ENCODE data around the gene TSPEAR.

Gene TSPEAR

DNA sequence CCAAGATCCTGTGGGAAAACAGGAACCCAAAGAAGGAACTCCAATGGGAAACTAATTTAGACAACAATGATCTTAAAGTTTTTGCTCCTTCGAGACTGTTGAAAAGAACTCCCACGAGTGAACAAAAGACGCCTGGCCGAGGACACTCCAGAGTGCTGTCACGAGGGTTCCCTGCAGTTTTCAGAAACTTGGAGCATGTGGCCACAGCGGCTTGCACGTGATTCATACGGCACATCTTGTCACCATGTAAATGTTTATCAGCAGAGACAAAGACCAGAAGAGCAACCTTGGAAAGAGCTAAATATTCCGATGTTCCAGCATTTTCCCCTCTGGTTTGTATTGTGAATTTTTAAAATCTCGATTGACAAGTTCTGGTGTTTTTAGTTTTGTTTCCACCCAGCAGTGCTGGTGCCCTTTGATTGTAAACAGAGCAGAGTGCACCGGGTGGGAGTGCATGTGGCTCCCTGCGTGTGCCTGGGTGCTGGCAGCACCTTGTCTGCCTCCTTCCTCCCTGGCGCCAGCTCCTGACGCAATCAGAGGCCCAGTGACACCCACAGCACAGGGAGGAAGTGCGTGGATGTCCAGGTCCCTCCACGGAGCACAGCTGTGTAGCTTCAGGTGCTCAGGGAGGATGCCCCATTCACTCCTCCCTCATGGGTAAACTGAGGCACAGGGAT lies 233.1 kb downstream of the TSPEAR start:
- no peak for DNase-seq

GRCh38 chr21:44477712-44478111 lies 233.7 kb downstream of the TSPEAR start:
- no peak for DNase-seq

DNA sequence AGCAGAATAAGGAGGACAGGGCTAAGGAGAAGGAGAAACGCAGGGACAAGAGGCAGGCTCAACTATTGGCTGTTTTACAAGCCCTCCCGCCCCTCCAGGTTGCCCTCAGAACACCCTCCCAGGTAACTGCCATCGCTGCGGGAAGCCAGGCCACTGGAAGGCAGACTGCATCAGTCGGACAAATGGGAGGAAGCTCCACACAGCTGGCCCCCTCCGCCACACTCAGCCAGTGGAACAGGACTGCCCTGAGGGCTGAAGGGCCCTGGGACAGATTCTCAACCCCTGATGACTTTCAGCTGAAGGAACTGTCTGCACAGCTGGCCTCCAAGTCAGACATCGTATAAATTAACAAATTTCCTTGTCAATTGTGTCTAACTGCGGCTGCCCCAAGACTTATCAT lies 234.2 kb downstream of the TSPEAR start:
- DNase-seq, result no peak

GRCh38 chr21:44475266-44475845 lies 236.0 kb downstream of the TSPEAR start:
- no peak for DNase-seq

DNA sequence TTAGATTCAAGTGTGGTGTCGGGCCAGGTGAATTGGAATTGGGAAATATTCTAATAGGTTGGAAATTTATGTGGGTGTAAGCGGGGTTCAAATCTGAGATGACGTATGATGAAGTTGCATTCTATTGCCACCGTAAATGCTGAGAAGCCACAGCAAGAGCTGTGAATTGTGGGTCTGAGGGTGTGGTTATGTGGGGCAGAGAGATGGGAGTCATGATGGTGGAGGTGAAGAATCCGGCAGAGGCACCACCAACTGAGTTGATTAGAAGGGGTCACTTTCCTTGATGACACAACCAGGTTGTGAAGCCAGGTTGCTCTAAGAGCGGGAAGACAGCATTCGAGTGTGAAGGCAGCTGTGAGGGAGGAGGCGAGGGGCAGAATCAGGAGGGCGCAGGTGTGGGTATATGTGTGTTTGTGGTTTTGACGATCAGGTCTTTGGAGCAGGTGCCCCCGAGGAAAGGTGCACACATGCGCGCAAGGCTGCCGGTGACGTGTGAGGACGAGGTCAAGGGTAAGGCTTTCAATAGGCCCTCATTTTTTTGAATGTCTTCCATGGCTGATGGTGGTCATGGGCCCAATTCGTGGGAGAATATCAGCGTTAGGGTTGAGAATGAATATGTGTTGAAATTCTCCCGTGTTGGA lies 237.3 kb downstream of the TSPEAR start:
- DNase-seq, result no peak

- DNase-seq, result no peak
These were observed 239.4 kb downstream of the TSPEAR start for GRCh38 chr21:44471996-44472395.

DNA sequence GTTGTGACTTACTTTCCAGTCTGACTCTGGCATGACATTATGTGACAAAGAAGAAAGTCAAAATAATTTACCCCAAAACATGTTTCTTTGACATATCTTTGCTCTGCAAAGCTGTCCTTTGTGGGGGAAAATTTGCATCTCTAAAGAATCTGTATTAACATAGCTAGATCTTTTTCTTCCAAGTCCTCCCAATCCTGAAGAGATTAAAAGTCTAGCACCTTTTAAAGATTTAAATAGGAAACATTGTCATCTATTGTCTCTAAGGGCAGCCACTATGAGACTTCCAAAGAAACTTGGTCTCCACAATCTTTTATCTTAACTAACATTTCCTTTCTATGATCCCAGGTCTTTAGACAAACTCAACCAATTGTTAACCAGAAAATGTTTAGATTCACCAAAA lies 240.0 kb downstream of the TSPEAR start:
- DNase-seq, result no peak

GRCh38 chr21:44467859-44468195 lies 243.5 kb downstream of the TSPEAR start:
- no peak for DNase-seq

- DNase-seq, result no peak
These were observed 244.1 kb downstream of the TSPEAR start for GRCh38 chr21:44466996-44467858.

- DNase-seq, result no peak
These were observed 244.9 kb downstream of the TSPEAR start for GRCh38 chr21:44466351-44466954.

GRCh38 chr21:44464351-44464750 lies 247.0 kb downstream of the TSPEAR start:
- no peak for DNase-seq

GRCh38 chr21:44463724-44464123 lies 247.6 kb downstream of the TSPEAR start:
- peak; percentile 25 for DNase-seq

- DNase-seq, result no peak
These were observed 248.6 kb downstream of the TSPEAR start for GRCh38 chr21:44462834-44463200.

DNA sequence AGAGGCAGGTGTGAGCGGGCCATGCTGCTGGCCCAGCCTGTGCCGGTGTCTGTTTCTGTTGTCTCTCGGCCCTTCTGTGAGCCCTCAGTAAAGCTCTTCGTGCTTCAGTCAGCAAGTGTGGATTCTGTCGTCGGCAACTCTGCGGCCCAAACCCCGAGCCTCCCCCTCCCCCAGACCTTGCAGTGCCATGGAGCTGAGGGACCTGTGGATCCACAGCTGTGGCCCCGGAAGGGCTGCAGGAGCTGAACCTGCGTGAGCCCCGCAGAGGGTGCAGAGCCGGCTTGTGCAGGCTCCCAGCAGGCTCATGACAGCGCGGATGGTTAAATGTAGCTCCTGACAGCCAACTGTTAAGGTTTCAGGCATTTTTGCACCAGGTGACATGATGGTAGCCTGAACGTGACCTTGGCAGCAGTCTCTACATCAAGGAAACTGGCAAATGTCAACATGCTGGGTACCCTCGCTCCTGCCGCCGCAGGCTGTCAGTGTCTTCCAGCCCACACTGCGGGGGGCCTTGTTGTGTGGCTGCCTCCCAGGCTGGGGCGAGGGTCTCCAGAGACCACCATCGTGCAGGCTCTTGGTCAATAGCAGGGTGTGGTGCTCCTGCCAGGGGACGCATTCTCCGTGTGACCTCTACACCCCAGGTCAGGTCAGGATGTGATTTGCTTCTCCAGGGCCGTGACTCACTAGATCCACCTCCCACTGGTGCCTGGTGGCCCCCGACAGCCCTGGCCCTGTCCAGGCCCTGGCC lies 249.1 kb downstream of the TSPEAR start:
- DNase-seq, result no peak

DNA sequence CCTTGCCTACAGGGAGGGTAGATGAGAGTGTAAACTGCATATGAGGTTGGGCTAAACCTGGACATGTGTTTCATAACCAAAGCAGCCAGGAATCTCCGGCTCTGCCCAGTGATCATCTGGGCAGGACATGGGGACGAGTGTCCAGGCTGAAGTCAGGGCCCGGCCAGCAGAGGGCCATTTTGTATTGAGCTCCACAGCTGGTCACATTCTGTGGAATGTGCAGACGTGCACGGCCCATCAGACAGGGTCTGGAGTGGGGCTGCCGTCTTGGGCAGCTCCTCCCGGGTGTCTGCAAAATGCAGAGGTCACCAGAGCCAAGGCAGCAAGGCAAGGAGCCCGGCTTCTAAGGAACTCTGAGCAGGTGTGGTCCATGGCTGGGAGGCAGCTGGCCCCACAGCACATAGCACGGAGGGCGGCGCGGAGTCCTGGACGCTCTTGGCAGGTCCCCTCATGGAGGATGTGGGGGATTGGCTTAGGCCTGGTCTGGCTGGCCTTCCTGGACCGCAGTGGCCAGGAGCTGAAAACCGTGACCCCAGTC lies 249.8 kb downstream of the TSPEAR start:
- DNase-seq, result peak; percentile 44

DNA sequence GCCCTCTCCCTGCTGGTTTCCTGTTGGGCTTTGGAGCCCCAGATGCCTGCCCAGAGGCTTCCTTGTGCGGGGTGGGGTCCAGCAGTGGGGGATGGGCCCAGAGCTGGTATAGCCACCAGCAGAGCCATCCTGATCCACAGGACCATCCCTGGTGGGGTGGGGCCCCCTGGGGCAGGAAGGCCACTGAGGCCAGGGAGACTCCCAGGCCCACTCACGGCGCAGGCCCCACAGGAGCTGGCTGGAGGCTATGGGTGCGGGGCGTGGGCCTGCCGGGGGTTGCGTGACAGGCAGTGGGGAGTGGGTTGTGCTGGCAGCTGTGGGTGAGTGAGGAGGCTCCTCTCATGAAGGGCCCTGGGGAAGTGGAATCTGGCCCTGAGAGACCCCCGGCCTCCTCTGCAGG lies 250.4 kb downstream of the TSPEAR start:
- no peak for DNase-seq

DNA sequence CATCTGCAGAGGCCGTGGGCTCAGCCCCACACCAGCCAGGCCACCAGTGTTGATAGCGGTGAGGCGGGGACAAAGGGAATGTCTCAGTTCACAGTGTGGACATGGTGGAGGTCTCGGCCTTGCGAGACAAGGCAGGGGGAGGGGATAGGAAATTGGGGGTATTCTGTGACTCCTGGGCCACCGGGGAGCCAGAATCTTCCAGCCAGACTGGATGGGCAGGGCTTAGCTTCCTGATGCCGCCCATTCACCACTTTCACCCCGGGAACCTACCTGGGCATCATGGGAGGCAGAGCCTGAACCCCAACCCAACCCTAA lies 251.0 kb downstream of the TSPEAR start:
- no peak for DNase-seq

- no peak for DNase-seq
These were observed 251.5 kb downstream of the TSPEAR start for GRCh38 chr21:44459712-44460440.

- no peak for DNase-seq
These were observed 252.2 kb downstream of the TSPEAR start for GRCh38 chr21:44458971-44459711.

DNA sequence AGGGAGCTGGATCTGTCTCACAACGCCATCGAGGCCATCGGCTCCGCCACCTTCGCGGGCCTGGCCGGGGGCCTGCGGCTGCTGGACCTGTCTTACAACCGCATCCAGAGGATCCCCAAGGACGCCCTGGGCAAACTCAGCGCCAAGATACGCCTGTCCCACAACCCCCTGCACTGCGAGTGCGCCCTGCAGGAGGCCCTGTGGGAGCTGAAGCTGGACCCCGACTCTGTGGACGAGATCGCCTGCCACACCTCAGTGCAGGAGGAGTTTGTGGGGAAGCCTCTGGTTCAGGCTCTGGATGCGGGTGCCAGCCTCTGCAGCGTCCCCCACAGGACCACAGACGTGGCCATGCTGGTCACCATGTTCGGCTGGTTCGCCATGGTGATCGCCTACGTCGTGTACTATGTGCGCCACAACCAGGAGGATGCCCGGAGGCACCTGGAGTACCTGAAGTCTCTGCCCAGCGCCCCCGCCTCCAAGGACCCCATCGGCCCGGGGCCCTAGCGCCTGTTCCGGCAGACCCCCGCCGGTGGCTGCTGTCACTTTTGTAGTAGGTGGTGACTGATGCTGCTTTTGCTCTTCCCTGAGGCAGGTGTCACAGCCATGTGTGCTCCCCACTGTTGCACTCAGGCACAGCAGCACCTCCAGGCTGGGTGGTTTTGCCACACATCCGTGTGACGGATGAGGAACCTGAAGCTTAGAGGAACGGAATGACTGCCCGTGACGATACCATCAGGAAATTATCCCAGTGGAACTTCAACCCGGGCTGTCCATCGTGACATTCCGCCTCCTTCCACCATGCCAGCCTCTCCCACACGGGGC lies 254.2 kb downstream of the TSPEAR start:
- no peak for DNase-seq
